HG03469 (cell line): ENCODE results near the gene PCDH1.

Experiments used
- ATAC-seq: cut with Tn5 transposase; IDR thresholded peaks from one replicate; pipeline ENCODE4 v1.9.1; 2021; ENCODE audit warnings: mild to moderate bottlenecking, moderate library complexity, moderate number of reproducible peaks; ENCODE audit not compliant: unreplicated experiment

The PCDH1 gene

GRCh38 chr5:141875022-141875740, 3.0 kb downstream of the PCDH1 start:
- ATAC-seq: no peak

- ATAC-seq: no peak
Measured at GRCh38 chr5:141874262-141874964, 3.8 kb downstream of the PCDH1 start.

- no peak for ATAC-seq
Measured at GRCh38 chr5:141873933-141874261, 4.3 kb downstream of the PCDH1 start.

- no peak for ATAC-seq
Measured at GRCh38 chr5:141872496-141873356, 5.5 kb downstream of the PCDH1 start.

GRCh38 chr5:141871870-141872269, 6.3 kb downstream of the PCDH1 start:
- ATAC-seq: no peak

- no peak for ATAC-seq
Measured at GRCh38 chr5:141870871-141871270, 7.3 kb downstream of the PCDH1 start.

- no peak for ATAC-seq
Measured at GRCh38 chr5:141870228-141870627, 8.0 kb downstream of the PCDH1 start.

- ATAC-seq: no peak
Measured at GRCh38 chr5:141869514-141869913, 8.7 kb downstream of the PCDH1 start.

- ATAC-seq: no peak
Measured at GRCh38 chr5:141869040-141869439, 9.2 kb downstream of the PCDH1 start.

GRCh38 chr5:141868541-141868940, 9.7 kb downstream of the PCDH1 start:
- ATAC-seq: no peak

- ATAC-seq: no peak
Measured at GRCh38 chr5:141867651-141868050, 10.6 kb downstream of the PCDH1 start.

- no peak for ATAC-seq
Measured at GRCh38 chr5:141867139-141867538, 11.1 kb downstream of the PCDH1 start.

- ATAC-seq: no peak
Measured at GRCh38 chr5:141866096-141866495, 12.1 kb downstream of the PCDH1 start.

GRCh38 chr5:141865406-141865805, 12.8 kb downstream of the PCDH1 start:
- no peak for ATAC-seq

- no peak for ATAC-seq
Measured at GRCh38 chr5:141864371-141865370, 13.5 kb downstream of the PCDH1 start.

- no peak for ATAC-seq
Measured at GRCh38 chr5:141863569-141864178, 14.5 kb downstream of the PCDH1 start.

- ATAC-seq: no peak
Measured at GRCh38 chr5:141862936-141863543, 15.2 kb downstream of the PCDH1 start.

- ATAC-seq: no peak
Measured at GRCh38 chr5:141861194-141861593, 17.0 kb downstream of the PCDH1 start.

GRCh38 chr5:141858079-141858765, 20.0 kb downstream of the PCDH1 start:
- no peak for ATAC-seq
